Fibroblast of skin of right biceps (primary cell): ENCODE data around the gene TSHZ2.

Experiments
- DNase-seq: peaks from one replicate; pipeline ENCODE4 v3.0.0-alpha.2; 2013

The TSHZ2 gene

GRCh38 chr20:53138454-53139262, 166.5 kb downstream of the TSHZ2 start:
- DNase-seq = peak; percentile 53

GRCh38 chr20:53141201-53142050, 169.3 kb downstream of the TSHZ2 start:
- no peak for DNase-seq

- DNase-seq = no peak
These were observed 170.3 kb downstream of the TSHZ2 start for GRCh38 chr20:53142225-53143127.

- DNase-seq = no peak
These were observed 174.2 kb downstream of the TSHZ2 start for GRCh38 chr20:53146201-53146891.

GRCh38 chr20:53148771-53149147, 176.6 kb downstream of the TSHZ2 start:
- no peak for DNase-seq

- peak; percentile 29 for DNase-seq
These were observed 177.2 kb downstream of the TSHZ2 start for GRCh38 chr20:53149148-53149889.

- DNase-seq = no peak
These were observed 177.7 kb downstream of the TSHZ2 start for GRCh38 chr20:53149890-53150205.

- no peak for DNase-seq
These were observed 178.4 kb downstream of the TSHZ2 start for GRCh38 chr20:53150532-53150931.

GRCh38 chr20:53152228-53152627, 180.1 kb downstream of the TSHZ2 start:
- DNase-seq = no peak

GRCh38 chr20:53154540-53154939, 182.4 kb downstream of the TSHZ2 start:
- peak; percentile 68 for DNase-seq

- peak; percentile 20 for DNase-seq
These were observed 185.6 kb downstream of the TSHZ2 start for GRCh38 chr20:53157443-53158408.

- DNase-seq = no peak
These were observed 187.0 kb downstream of the TSHZ2 start for GRCh38 chr20:53159160-53159559.

- DNase-seq = no peak
These were observed 188.9 kb downstream of the TSHZ2 start for GRCh38 chr20:53161073-53161472.

GRCh38 chr20:53161473-53161872, 189.3 kb downstream of the TSHZ2 start:
- no peak for DNase-seq

- peak; percentile 80 for DNase-seq
These were observed 190.2 kb downstream of the TSHZ2 start for GRCh38 chr20:53162251-53162835.

- peak; percentile 87 for DNase-seq
These were observed 191.3 kb downstream of the TSHZ2 start for GRCh38 chr20:53163486-53163885.

- no peak for DNase-seq
These were observed 191.9 kb downstream of the TSHZ2 start for GRCh38 chr20:53164072-53164471.

GRCh38 chr20:53165452-53165851, 193.3 kb downstream of the TSHZ2 start:
- no peak for DNase-seq

- DNase-seq = no peak
These were observed 196.3 kb downstream of the TSHZ2 start for GRCh38 chr20:53168491-53168890.

- no peak for DNase-seq
These were observed 198.0 kb downstream of the TSHZ2 start for GRCh38 chr20:53170196-53170595.
